ENCODE results near the gene DOK4.
A peak's percentile ranks its signal among the peaks of the same experiment; 100 is the strongest.

The DOK4 gene

DNA sequence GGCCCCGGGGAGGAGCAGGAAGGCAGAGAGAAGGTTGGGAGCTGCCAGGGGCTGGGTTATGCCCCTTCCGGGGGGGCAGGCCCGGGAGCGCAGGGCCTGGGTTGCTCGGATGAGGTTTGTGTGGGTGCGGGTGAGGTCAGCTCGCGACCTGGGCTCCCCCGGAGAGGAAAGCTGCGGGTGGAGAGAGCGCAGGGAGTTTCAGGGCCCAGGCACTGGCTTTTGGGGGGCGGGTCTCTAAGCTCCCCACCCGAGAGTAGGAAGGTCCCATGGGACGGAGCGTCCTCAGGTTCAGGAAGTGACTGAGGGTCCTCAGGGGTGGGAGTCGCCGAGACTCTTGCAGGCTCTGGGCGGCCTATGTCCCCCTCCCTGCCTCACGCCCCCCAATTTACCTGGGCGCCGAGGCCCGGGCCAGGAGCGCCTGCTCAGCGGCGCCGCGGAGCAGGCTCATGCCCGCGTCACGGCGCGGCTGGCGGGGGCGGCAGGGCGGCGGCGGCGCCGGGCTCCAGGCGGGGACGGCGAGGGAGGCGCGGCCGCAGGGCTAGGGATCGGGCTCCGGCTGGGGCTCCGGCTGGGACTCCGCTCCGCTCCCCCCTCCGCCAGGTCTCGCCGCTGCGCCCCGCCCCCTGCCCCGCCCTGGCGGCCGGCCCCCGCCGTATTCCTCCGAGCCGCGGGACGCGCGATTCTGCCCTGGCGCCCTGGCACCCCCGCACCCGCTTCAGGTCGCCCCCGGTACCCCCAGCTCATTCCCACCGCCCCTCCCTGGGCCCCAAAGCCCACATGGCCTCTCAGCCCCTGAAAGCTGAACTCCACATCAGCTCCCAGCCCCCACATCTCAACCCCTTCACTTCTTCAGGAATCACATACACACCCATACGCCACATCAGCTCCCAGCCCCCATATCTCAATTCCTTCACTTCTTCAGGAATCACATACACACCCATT is at the start of gene DOK4:
Gene DOK4 (minus strand): TSS at position 578 of the 942 bp plus-strand sequence. CDS start 6,986 bp downstream, outside the sequence.
- peak; percentile 63 to 94 (median 85) for DNase-seq

- peak; percentile 81 to 93 (median 84) for DNase-seq
Measured at GRCh38 chr16:57535680-57536305, 49.5 kb upstream of the DOK4 start.

DNA sequence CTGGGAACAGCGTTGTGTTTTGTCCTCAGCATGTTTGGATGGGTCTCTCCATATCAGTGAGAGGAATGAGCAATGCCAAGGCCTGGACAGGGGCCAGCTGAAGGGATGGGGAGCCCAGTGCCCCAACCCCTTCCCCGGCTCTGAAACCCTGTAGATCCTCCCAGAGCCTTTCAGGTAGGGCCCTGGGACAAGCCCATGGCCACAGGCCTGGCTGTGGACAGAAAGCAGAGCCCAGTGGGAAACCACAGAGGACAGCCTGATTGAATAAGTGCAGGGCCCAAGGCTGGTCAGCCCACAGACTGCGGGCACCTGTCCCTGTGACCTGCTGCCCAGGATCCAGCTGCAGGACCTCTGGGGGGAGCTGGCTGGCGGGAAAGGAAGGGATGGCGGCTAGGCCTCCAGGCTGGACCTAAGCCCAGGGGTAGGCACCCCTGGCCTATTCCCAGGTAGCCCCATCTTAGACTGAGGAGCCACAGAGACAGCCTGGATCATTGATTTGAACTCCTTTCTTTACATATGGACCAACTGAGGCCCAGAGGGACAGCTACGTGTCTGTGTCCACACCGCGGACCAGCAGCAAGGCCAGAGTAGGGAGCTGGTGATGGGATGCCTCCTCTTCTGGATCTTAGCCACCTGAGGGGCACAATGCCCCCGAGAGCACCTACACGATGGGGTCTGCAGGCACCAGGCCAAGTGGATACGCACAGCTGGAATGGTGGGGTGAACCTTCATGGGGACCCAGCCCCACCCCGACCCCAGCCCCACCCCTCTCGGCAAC is 48.8 kb upstream of the DOK4 start:
- no peak for DNase-seq

DNA sequence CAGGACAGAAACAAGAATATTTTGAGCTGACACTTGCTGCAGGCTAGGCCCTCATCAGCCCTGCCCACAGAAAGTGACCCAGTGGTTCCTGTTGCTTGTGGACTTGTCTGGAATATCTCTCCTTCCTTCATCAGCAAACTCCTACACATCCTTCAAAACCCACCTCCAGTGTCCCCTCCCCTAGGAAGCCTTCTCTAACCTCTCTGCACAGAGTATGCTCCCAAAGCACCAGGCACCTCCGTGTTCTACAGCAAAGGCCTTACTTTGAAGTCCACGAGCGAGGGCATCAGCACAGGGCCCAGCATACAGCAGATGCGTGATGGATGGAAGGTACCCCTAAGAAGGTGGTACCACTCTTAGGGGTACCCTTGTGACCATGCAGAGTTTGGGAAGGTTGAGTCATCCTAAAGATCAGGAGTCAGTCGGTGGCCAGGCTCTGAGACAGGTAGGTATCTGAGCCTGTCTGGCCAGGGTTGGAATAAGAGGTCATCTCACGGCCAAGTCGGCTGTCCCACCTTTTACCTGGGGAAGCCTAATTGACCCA is 48.1 kb upstream of the DOK4 start:
- DNase-seq = no peak

DNA sequence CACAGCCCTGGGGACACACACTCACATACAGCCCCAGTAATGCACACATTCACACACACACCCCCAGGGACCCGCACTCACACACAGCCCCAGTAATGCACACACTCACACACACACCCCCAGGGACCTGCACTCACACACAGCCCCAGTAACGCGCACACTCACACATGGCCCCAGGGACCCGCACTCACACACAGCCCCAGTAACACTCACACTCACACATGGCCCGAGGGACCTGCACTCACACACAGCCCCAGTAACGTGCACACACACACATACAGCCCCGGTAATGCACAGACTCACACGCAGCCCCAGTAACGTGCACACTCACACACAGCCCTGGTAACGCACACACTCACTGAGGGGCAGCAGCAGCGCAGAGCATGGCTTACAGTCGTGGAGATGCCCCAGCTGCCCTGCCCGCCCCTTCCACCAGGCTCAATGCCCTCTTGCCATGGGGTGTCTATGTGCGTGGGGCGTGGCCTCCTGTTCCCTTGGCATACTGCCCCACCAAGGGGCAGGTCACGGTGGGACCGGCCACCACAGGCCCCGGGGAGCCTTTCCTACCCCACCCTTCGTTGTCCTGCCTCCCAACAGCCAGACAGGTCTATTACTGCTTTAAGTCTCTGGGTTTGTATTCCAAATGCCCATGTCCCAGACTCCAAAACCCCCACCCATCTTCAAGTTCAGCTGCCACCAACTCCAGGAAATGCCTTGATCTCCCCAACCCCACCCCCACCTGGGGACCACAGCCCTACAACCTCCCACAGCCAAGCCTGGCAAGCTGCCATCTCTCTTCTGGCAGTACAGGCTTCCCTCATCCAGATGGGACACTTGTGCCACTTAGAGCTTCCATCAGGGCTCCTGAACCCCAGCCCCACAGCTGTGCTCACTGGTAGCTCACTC is 47.4 kb upstream of the DOK4 start:
- no peak for DNase-seq

- no peak for DNase-seq
Measured at GRCh38 chr16:57532266-57532625, 46.0 kb upstream of the DOK4 start.

DNA sequence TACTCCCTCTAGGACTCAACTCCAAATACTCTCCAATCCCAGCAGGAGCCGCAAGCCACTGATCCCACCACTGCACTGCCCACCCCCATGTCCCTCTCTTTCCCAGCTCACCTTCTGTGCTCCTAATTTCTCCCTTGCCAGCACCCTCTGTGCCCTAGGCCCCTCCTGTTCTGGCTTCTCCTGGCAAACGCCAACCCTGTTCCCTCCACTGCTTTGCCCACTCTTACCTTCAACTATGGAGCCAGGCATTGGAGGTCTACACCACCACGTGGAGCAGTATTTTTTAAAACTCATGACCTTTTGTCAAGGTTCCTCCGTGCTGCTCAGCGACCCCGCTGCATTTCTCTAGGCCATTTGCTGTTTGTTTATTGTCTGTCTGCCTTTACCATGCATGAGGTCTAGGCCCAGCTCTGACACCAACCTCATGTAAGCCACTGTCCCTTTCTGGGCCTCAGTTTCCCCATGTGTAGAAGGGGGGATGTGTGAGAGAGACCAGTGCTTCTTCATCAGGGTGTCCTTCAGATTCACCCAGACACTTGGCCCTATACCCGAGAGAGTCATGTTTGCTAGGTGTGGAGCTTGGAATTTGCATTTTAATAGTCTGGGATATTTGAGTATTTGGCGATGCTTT is 45.5 kb upstream of the DOK4 start:
- no peak for DNase-seq

DNA sequence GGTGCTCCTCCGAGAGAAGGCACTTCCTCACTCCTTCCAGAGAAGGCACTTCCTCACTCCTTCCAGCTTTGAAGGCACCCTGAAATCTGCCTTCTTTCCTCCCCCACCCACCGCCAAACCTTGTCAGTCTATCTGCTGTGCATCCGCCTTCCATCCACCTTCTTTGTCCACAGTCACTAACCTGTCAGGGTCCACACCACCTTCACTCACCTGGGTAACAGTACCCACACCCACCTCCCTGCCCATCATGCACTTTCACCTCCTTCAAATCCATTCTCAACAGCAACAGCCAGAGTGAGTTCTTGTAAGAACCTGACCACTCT is 44.9 kb upstream of the DOK4 start:
- no peak for DNase-seq

DNA sequence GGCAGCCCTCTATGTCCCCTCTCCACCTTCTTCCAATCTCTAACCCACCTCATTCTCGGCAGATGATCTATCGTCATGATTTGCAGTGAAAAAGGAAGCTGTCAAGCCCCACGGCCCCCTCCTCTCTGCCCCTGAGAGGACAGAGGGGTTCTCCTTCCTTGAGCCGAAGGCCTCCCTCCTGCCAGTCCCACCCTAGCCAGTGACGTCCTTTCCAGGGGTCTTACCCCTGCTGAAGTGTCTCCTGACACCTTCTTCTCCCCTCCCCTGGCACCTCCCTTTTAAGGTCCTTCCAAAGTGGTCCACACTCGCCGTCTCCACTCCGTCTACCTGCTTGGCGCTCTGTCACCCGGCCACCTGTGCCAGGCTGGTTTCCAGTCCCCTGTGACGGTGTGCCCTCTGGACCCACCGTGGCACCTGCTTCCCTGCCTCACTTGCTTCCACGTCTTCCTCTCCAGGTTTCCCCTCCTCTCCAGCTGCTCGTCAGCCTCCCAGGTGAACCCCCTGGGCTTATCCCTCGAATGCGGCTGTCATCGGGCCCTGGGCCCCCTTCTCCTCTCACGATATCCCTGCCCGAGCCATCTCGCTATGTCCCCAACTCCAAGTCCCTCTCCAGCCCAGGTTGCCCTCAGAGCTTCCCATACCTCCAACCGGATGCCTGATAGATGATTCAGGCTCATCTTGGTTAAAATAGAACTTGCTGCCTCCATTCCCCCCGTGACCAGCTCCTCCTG is 44.4 kb upstream of the DOK4 start:
- DNase-seq = peak in 2 of 3 donors; percentile 43 to 57

DNA sequence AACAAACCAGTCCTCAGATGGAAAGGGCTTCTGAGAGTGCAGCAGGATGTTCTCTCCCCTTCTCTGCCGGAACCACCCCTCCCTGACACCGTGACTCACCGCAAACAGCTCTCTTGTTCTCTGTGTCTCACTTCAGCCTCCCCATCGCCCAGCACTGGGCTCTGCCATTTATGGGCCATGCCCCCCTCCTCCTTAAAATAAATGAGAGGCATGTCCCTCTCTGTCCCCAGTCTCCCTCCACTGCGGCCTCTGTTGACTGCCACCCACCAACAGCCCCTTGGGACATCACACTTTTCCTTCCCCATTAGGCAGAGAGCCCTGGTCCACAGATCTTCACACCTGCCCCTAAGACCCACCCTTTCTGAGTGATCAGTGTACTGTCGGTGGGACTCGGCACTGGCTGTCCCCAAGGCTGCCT is 43.8 kb upstream of the DOK4 start:
- DNase-seq = peak; percentile 54 to 65 (median 61)

DNA sequence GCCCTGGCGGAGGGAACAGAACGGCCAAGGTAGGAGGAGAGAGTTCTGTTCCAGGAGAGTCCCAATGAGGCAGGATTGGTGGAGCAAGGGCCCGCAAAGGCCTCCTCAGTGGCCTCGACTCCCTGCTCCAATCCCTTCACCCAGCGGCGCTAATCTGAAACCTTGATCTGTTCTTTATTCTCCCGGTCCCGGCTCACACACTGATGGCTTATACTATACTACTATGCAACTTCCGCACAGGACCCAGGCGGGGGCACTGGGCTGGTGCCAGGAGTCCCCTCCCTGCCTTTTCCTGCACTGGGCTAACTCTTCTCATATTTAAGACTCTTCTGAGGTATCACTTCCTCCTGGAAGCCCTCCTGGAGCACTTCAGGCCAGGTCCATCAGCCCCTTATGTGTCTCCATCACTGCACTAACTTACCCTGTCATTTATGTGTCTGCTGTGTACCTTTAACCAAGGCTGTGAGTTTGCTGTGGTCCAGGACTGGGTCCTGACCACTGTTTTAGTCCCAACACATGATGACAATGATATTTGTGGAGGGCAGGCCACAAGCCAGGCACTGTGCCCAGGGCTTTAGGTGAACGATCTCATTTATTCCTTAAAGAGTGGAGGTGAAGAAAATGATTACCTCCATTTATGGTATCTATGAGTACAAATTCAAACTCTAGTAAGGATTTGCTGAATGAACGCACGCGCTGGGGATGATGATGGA is 43.3 kb upstream of the DOK4 start:
- no peak for DNase-seq

DNA sequence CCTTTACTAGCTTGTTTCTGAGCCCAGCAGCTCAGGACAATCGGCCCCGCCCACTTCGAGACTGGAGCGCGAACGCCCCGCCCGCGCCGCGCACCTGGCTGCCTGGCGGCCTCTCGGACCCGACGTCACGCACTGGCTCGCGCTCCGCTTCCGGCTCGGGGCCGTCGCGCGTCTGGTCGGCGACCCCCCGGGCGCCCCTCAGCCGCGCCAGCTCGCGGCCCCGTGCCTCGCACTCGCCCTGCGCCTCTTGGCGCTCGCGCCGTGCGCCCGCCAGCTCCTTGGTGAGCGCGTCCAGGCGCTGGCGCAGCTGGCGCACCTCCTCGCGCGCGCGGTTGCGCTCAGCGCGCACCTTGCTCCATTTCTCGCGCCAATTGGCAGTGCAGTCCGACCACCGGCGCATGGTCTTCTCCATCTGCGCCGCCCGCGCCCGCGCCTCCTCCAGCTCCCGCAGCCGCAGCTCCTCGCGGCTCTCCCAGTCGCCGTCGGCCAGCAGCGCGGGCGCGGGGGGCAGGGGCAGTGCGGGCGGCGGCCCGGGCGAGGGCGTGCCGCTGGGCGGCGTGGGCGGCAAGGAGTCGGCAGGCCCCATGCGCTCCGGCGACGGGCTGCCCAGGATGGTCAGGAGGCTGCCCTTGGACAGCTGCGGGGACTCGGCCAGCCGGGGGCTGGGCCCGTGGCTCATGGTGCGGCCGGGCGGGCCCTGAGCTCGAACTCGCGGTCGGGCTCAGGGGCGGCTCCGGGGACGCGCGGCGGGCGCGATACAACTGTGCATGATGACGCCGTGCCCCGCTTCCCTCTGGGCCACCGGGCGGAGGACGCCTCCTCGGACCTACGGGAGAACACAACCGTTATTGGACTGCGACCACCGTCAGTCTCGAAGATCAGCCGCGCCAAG is 42.5 kb upstream of the DOK4 start:
- no peak for DNase-seq

GRCh38 chr16:57527610-57528360 is 41.5 kb upstream of the DOK4 start:
- DNase-seq = no peak

- no peak for DNase-seq
Measured at GRCh38 chr16:57527027-57527426, 40.7 kb upstream of the DOK4 start.

- peak in 1 of 3 donors; percentile 40 for DNase-seq
Measured at GRCh38 chr16:57526498-57526897, 40.2 kb upstream of the DOK4 start.

DNA sequence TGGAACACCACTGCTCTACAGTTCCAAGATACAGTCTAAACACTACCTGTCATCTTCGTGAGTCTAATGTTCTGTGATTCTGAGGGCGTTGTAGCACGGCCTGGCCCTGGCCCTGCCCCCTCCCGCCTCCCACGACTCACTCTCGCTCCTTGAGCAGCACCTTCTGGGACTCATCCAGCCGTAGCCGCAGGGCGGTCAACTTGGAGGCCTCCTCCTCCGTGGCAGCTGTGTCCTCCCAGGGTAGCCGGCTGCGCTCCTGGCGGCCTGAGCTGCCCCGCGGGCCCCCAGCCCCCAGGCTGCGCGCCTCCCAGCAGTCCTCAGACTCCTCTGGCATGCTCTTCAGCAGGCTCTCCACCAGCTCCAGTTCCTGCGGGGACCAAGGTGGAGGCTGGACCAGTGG is 39.5 kb upstream of the DOK4 start:
- no peak for DNase-seq

GRCh38 chr16:57522960-57523359 is 36.7 kb upstream of the DOK4 start:
- no peak for DNase-seq

DNA sequence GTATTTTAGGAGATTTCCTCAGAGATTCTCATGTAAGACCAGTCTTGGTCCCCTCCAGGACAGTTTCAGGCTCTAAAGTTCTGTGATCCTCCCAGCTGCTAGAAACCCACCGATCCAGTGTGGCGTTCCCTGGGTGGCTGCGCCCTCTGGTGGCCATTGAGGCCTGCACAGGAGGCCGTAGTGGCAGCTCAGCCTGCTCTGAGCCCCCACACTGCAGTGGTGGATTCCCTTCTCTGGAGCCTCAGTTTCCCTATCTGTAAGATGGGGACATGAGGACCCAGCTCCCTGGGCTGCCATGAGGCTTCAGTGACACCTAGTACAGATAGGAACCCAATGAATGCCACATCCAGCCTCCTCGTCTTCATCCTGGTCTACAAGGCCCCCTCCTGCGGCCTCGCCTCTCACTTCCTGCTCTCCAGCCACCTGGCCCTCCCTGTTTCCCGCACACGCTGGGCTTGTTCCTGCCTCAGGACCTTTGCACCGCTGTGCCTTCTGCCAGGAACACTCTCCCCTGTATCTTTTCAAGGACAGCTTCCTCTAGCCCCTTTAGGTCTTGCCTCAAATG is 33.6 kb upstream of the DOK4 start:
- peak; percentile 80 to 91 (median 87) for DNase-seq
